PFSK-1 (cell line): ENCODE data around the gene PYROXD2.

Experiments
- POLR2AphosphoS5 ChIP-seq: IDR thresholded peaks from 2 replicates; pipeline ENCODE4 v1.6.1; 2012; ENCODE audit warnings: low read depth, mild to moderate bottlenecking, control low read depth, low read length, moderate library complexity
- SIN3A ChIP-seq: IDR thresholded peaks from 2 replicates; pipeline ENCODE4 v1.6.1; 2012; ENCODE audit warnings: mild to moderate bottlenecking, low read length, moderate library complexity, borderline replicate concordance; ENCODE audit not compliant: insufficient read depth
- TAF1 ChIP-seq: IDR thresholded peaks from 2 replicates; pipeline ENCODE4 v1.6.1; 2012; ENCODE audit warnings: low read length, control low read depth, borderline replicate concordance; ENCODE audit not compliant: insufficient read depth
- TF ChIP-seq, protein P1 (sequence below), 2 experiments: IDR thresholded peaks; 2 replicates each; pipeline versions ENCODE4 v1.6.1 to v1.8.0; 2011 to 2012; ENCODE audit warnings: low read depth in 2 of 2, low read length in 2 of 2, control low read depth in 1 of 2, inconsistent platforms in 1 of 2, mild to moderate bottlenecking in 1 of 2, moderate library complexity in 1 of 2; ENCODE audit not compliant: insufficient read depth in 1 of 2

DNA sequence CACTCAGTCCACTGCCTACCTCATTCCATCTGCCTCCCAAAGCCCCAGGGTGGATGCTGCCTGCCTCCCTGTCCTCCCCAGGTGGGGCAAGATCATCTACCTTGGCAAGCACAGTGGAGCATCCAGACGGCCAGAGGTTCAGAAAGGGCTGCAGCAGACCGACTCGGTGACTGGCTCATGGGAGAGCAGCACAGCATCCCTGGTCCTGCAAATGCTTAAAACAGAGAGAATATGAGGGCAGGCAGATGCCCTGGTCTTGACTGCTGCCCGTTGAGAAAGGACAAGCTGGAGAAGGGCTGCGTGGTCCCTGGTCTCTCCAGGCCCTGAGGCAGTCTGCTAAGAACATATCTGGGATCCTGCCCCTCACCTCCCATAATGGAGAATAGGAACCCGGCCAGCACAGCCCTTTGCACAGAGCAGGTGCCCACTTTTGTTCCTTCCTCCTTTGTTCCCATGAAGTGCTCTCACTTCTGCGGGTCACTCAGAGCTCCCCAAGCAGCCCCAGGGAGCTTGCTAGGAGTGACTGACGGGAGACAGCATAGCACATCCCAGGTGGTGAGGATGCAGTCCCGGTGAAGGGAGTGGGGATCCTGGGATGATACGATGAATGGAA is 30.3 kb upstream of the PYROXD2 start:
- TF ChIP-seq POLR2AphosphoS5 (no peak), SIN3A (no peak), TAF1 (no peak)
- TF ChIP-seq, protein P1, sequence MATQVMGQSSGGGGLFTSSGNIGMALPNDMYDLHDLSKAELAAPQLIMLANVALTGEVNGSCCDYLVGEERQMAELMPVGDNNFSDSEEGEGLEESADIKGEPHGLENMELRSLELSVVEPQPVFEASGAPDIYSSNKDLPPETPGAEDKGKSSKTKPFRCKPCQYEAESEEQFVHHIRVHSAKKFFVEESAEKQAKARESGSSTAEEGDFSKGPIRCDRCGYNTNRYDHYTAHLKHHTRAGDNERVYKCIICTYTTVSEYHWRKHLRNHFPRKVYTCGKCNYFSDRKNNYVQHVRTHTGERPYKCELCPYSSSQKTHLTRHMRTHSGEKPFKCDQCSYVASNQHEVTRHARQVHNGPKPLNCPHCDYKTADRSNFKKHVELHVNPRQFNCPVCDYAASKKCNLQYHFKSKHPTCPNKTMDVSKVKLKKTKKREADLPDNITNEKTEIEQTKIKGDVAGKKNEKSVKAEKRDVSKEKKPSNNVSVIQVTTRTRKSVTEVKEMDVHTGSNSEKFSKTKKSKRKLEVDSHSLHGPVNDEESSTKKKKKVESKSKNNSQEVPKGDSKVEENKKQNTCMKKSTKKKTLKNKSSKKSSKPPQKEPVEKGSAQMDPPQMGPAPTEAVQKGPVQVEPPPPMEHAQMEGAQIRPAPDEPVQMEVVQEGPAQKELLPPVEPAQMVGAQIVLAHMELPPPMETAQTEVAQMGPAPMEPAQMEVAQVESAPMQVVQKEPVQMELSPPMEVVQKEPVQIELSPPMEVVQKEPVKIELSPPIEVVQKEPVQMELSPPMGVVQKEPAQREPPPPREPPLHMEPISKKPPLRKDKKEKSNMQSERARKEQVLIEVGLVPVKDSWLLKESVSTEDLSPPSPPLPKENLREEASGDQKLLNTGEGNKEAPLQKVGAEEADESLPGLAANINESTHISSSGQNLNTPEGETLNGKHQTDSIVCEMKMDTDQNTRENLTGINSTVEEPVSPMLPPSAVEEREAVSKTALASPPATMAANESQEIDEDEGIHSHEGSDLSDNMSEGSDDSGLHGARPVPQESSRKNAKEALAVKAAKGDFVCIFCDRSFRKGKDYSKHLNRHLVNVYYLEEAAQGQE (IDR thresholded peaks at IDR 0.05; ENCODE audit: insufficient read depth in 1 of 2, low read depth in 2 of 2, low read length in 2 of 2): no peak
